H1 (cell line): ENCODE measurements around the gene CREB1. TPM values are rescaled to one million over a fixed set of nuclear protein-coding genes. Genes with fewer than 3 reads are reported as not detected.

ENCODE experiments used
- CTCF ChIA-PET: fragments of 300-600 bp; sonication (Branson Sonifier 250); formaldehyde crosslinking; loops from one replicate; lab custom pipeline; 2021; ENCODE audit not compliant: partially characterized antibody; lab: Charles Lee
- POLR2A ChIA-PET: fragments of 300-600 bp; sonication (Branson Sonifier 250); formaldehyde crosslinking; loops from one replicate; lab custom pipeline; 2021; ENCODE audit warnings: inconsistent platforms; ENCODE audit not compliant: partially characterized antibody; lab: Charles Lee
- DNase-seq, 2 experiments: peaks; one replicate each; pipeline versions ENCODE4 v3.0.0 to v3.0.0-alpha.2; 2010 to 2022; ENCODE audit warnings: low spot score in 2 of 2, low read depth in 1 of 2, mixed read lengths in 1 of 2
- FAIRE-seq: peaks from 2 replicates; lab custom pipeline; 2011; peaks lifted over from hg19 to GRCh38; lab: Jason Lieb, UNC
- H2AFZ ChIP-seq: 2 replicates; pipeline ENCODE4 v1.8.1; 2012; ENCODE audit warnings: low read length, inconsistent platforms
- H2AK5ac ChIP-seq: 2 replicates; pipeline ENCODE4 v1.6.1; 2013; ENCODE audit warnings: low read depth, low read length
- H2BK120ac ChIP-seq: replicated peaks from 2 replicates; pipeline ENCODE3; 2013; ENCODE audit warnings: low read depth, low read length, inconsistent platforms
- H2BK12ac ChIP-seq: 2 replicates; pipeline ENCODE4 v1.6.1; 2013; ENCODE audit warnings: low read depth, low read length
- H2BK15ac ChIP-seq: 2 replicates; pipeline ENCODE4 v1.6.1; 2013; ENCODE audit warnings: low read length
- H2BK20ac ChIP-seq: 2 replicates; pipeline ENCODE4 v1.6.1; 2013; ENCODE audit warnings: low read length
- H2BK5ac ChIP-seq: 2 replicates; pipeline ENCODE4 v1.6.1; 2013; ENCODE audit warnings: low read depth, low read length
- H3K14ac ChIP-seq: 2 replicates; pipeline ENCODE4 v1.6.1; 2013; ENCODE audit warnings: inconsistent platforms; ENCODE audit not compliant: insufficient read length
- H3K18ac ChIP-seq: 2 replicates; pipeline ENCODE4 v1.6.1; 2013; ENCODE audit warnings: low read length; ENCODE audit errors: extremely low read depth
- H3K23ac ChIP-seq: 2 replicates; pipeline ENCODE4 v1.6.1; 2013; ENCODE audit warnings: inconsistent platforms; ENCODE audit not compliant: insufficient read length
- H3K23me2 ChIP-seq: 2 replicates; pipeline ENCODE4 v1.6.1; 2013; ENCODE audit warnings: low read depth, low read length
- H3K27ac ChIP-seq: 2 replicates; pipeline ENCODE4 v1.6.1; 2011; ENCODE audit warnings: low read depth, low read length, inconsistent platforms
- H3K27me3 ChIP-seq, 4 experiments: replicated peaks in 1 of 4; 1 replicate in 1 of 4; 2 replicates in 3 of 4; pipeline versions ENCODE4 v1.6.1 to v1.8.1; 2011 to 2013; ENCODE audit warnings: low read length in 3 of 4, mild to moderate bottlenecking in 3 of 4, inconsistent platforms in 2 of 4, mixed read lengths in 2 of 4, moderate library complexity in 1 of 4; ENCODE audit not compliant: control insufficient read depth in 3 of 4, insufficient read depth in 3 of 4; ENCODE audit errors: extremely low read depth in 1 of 4
- H3K36me3 ChIP-seq, 4 experiments: 2 replicates each; pipeline versions ENCODE4 v1.6.1 to v1.8.1; 2011 to 2013; ENCODE audit warnings: mild to moderate bottlenecking in 4 of 4, low read length in 3 of 4, moderate library complexity in 2 of 4, control low read depth in 1 of 4, inconsistent platforms in 1 of 4; ENCODE audit not compliant: insufficient read depth in 4 of 4, control insufficient read depth in 2 of 4
- H3K4ac ChIP-seq: replicated peaks from 2 replicates; pipeline ENCODE3; 2013; ENCODE audit warnings: low read length, low read depth, mixed read lengths, inconsistent platforms; ENCODE audit not compliant: insufficient read length
- H3K4me1 ChIP-seq, 4 experiments: replicated peaks in 1 of 4; 1 replicate in 1 of 4; 2 replicates in 3 of 4; pipeline versions ENCODE4 v1.6.1 to v1.8.1; 2011 to 2013; ENCODE audit warnings: low read length in 3 of 4, inconsistent platforms in 2 of 4, mixed read lengths in 1 of 4; ENCODE audit not compliant: insufficient read depth in 4 of 4, control insufficient read depth in 3 of 4
- H3K4me2 ChIP-seq, 2 experiments: 2 replicates each; pipeline versions ENCODE4 v1.6.1 to v1.8.1; 2011 to 2013; ENCODE audit warnings: low read depth in 2 of 2, low read length in 2 of 2, control low read depth in 1 of 2, inconsistent platforms in 1 of 2, mild to moderate bottlenecking in 1 of 2; ENCODE audit not compliant: insufficient read depth in 1 of 2
- H3K4me3 ChIP-seq, 4 experiments: fragments of 200-600, 300-600 bp in 1 of 4; sonication (generic), shearing (Covaris generic), sonication (Bioruptor Twin) in 1 of 4; 2 replicates each; pipeline versions ENCODE4 v1.5.1 to v1.8.1; 2011 to 2016; ENCODE audit warnings: low read length in 4 of 4, low read depth in 3 of 4, control low read depth in 2 of 4, inconsistent platforms in 2 of 4, mild to moderate bottlenecking in 2 of 4, mixed read lengths in 1 of 4, moderate library complexity in 1 of 4; ENCODE audit not compliant: insufficient read depth in 2 of 4; ENCODE audit errors: extremely low read depth in 1 of 4
- H3K56ac ChIP-seq: replicated peaks from 2 replicates; pipeline ENCODE3; 2013; ENCODE audit warnings: low read depth, mild to moderate bottlenecking, mixed read lengths, low read length, inconsistent platforms; ENCODE audit not compliant: insufficient read length
- H3K79me1 ChIP-seq: 2 replicates; pipeline ENCODE4 v1.6.1; 2013; ENCODE audit warnings: low read depth, low read length, control low read depth
- H3K79me2 ChIP-seq, 2 experiments: 2 replicates each; pipeline versions ENCODE4 v1.6.1 to v1.8.1; 2012 to 2013; ENCODE audit warnings: low read length in 2 of 2, mild to moderate bottlenecking in 2 of 2, inconsistent platforms in 1 of 2; ENCODE audit not compliant: insufficient read depth in 2 of 2, control insufficient read depth in 1 of 2
- H3K9ac ChIP-seq, 4 experiments: replicated peaks in 1 of 4; 1 replicate in 1 of 4; 2 replicates in 3 of 4; pipeline versions ENCODE4 v1.6.1 to v1.8.1; 2011 to 2013; ENCODE audit warnings: low read depth in 3 of 4, low read length in 3 of 4, control low read depth in 2 of 4, mild to moderate bottlenecking in 2 of 4, moderate library complexity in 2 of 4, inconsistent platforms in 1 of 4; ENCODE audit errors: extremely low read depth in 1 of 4
- H3K9me3 ChIP-seq, 2 experiments: 2 replicates each; pipeline versions ENCODE4 v1.6.1 to v1.8.1; 2012 to 2013; ENCODE audit warnings: mild to moderate bottlenecking in 2 of 2, moderate library complexity in 2 of 2, control low read depth in 1 of 2, inconsistent platforms in 1 of 2, low read depth in 1 of 2, low read length in 1 of 2, mixed read lengths in 1 of 2; ENCODE audit not compliant: insufficient read depth in 2 of 2
- H4K20me1 ChIP-seq, 2 experiments: replicated peaks in 1 of 2; 2 replicates each; pipeline versions ENCODE3 to v1.8.1; 2011 to 2013; ENCODE audit warnings: inconsistent platforms in 2 of 2, low read length in 2 of 2, mild to moderate bottlenecking in 1 of 2; ENCODE audit not compliant: insufficient read depth in 2 of 2, control insufficient read depth in 1 of 2
- H4K5ac ChIP-seq: 2 replicates; pipeline ENCODE4 v1.6.1; 2013; ENCODE audit warnings: low read length, low read depth, mixed read lengths, inconsistent platforms; ENCODE audit not compliant: insufficient read length
- H4K8ac ChIP-seq: 2 replicates; pipeline ENCODE4 v1.8.0; 2013; ENCODE audit warnings: mild to moderate bottlenecking, moderate library complexity, low read length, inconsistent platforms; ENCODE audit not compliant: insufficient read depth; ENCODE audit errors: extremely low read depth
- H4K91ac ChIP-seq: replicated peaks from 2 replicates; pipeline ENCODE3; 2013; ENCODE audit warnings: low read length, mixed read lengths, inconsistent platforms; ENCODE audit not compliant: insufficient read length
- BRCA1 ChIP-seq: IDR thresholded peaks from 2 replicates; pipeline ENCODE4 v1.6.1; 2012; ENCODE audit warnings: low read depth, low read length, improper control_type of control experiment
- CHD1 ChIP-seq: IDR thresholded peaks from 2 replicates; pipeline ENCODE4 v1.6.1; 2012; ENCODE audit warnings: low read depth, low read length, improper control_type of control experiment
- SP1 ChIP-seq: IDR thresholded peaks from 2 replicates; pipeline ENCODE4 v1.6.1; 2011; ENCODE audit warnings: low read depth, low read length
- SP2 ChIP-seq: IDR thresholded peaks from 2 replicates; pipeline ENCODE4 v1.6.1; 2012; ENCODE audit warnings: mild to moderate bottlenecking, low read length, inconsistent platforms
- TAF1 ChIP-seq: IDR thresholded peaks from 2 replicates; pipeline ENCODE4 v1.6.1; 2011; ENCODE audit warnings: mild to moderate bottlenecking, low read depth, low read length
- ZNF274 ChIP-seq: IDR thresholded peaks from 2 replicates; pipeline ENCODE4 v1.7.0; 2012; ENCODE audit warnings: low read length, borderline replicate concordance; ENCODE audit errors: extremely low read depth
- polyA plus RNA-seq, 7 experiments: library from polyadenylated mRNA; depleted of rRNA in 3 of 7; stranded (reverse) in 5 of 7; unstranded in 2 of 7; fragments of >200 nt in 5 of 7; fragments of 200-250 nt in 2 of 7; gene quantifications; 1 replicate in 5 of 7; 2 replicates in 1 of 7; 4 replicates in 1 of 7; pipeline versions ENCODE4 v1.2.1 to v1.2.3, GENCODE V29; 2011 to 2013; ENCODE audit warnings: missing spikeins in 2 of 7, mixed read lengths in 2 of 7
- total RNA-seq: library from RNA; stranded (reverse); fragmentation: NEBNext Ultra II Directional; extraction: Animal tissue kit (Norgen Biotek cat#: 25700); gene quantifications from 2 replicates; pipeline ENCODE4 v1.2.1, GENCODE V29; 2021

CREB1 gene
- total and polyA plus RNA-seq, 2 of the 8 experiments (the other 6 are each of a cell fraction or from before 2014, with no cell fraction given): 46.3 to 99.0 TPM

GRCh38 chr2:207640160-207640559, 110.4 kb downstream of the CREB1 start:
- H3K14ac ChIP-seq: no peak overlapping the region
- H4K5ac ChIP-seq: no peak overlapping the region
- no peak overlapping the region for H3K18ac ChIP-seq
- H2BK20ac ChIP-seq: no peak overlapping the region
- H2BK120ac ChIP-seq: no peak overlapping the region
- ChIA-PET POLR2A (no interaction called here), CTCF (interaction anchor here (0.9 kb wide), 1 partner anchor 334 kb away, joined by 3 read pairs; no protein-coding TSS in a partner anchor)
- no peaks in the 10 kb centered on the region for H3K36me3 ChIP-seq
- H3K9ac ChIP-seq: no peak overlapping the region
- FAIRE-seq: no peak
- H3K9me3 ChIP-seq: 0 out of 4 replicates have a peak, but pooled peaks cover 0 to 2% of the 10 kb centered on the region in 2 experiments
- TF ChIP-seq ZNF274 (no peak), BRCA1 (no peak), SP1 (no peak), TAF1 (no peak), SP2 (no peak), CHD1 (no peak)
- DNase-seq: no peak
- H4K20me1 ChIP-seq: no peaks in the 10 kb centered on the region
- no peak overlapping the region for H3K23ac ChIP-seq
- no peaks in the 10 kb centered on the region for H3K79me2 ChIP-seq
- no peak overlapping the region for H3K27ac ChIP-seq
- H3K56ac ChIP-seq: no peak overlapping the region
- no peak overlapping the region for H4K8ac ChIP-seq
- no peak overlapping the region for H2BK5ac ChIP-seq
- no peaks in the 10 kb centered on the region for H3K79me1 ChIP-seq
- no peak overlapping the region for H3K4me3 ChIP-seq
- no peaks in the 10 kb centered on the region for H3K23me2 ChIP-seq
- no peak overlapping the region for H3K4me2 ChIP-seq
- no peak overlapping the region for H2BK12ac ChIP-seq
- H2AFZ ChIP-seq: no peak overlapping the region
- H3K4me1 ChIP-seq: 0 out of 7 replicates have a peak, but pooled peaks cover 0 to 3% (median 0%) of the 10 kb centered on the region in 4 experiments
- no peak overlapping the region for H2BK15ac ChIP-seq
- H3K4ac ChIP-seq: no peak overlapping the region
- H3K27me3 ChIP-seq: no peaks in the 10 kb centered on the region
- no peak overlapping the region for H4K91ac ChIP-seq
- H2AK5ac ChIP-seq: no peak overlapping the region
